GM13976 (cell line): Measurements from ENCODE around the gene PGP.

Source experiments
- DNase-seq: peaks from one replicate; pipeline ENCODE4 v3.0.0; 2012; ENCODE audit warnings: low spot score
- CTCF ChIP-seq: IDR thresholded peaks from 2 replicates; pipeline ENCODE4 v1.5.1; 2012; ENCODE audit warnings: borderline replicate concordance, mild to moderate bottlenecking; ENCODE audit not compliant: insufficient read depth; ENCODE audit errors: extremely low read depth, missing control alignments, control extremely low read depth
- in situ Hi-C: fragments of 300-500 bp; cut with MboI; formaldehyde crosslinking; loops from one replicate; pipeline ENCODE4 v1.12.0; 2022; ENCODE audit warnings: low sequenced_read_pairs, mixed read lengths, inconsistent platforms; ENCODE audit not compliant: unreplicated experiment

The PGP gene

GRCh38 chr16:2236337-2237101 is 21.9 kb upstream of the PGP start, which contains the start of gene DNASE1L2:
Gene DNASE1L2, plus strand, starts transcription at chr16:2236444. Its CDS starts 373 bp downstream, at chr16:2236817.
- in situ Hi-C loops: no loop called here
- no peak for DNase-seq
- no peak for TF ChIP-seq CTCF

GRCh38 chr16:2235695-2236336 is 21.2 kb upstream of the PGP start:
- no peak for TF ChIP-seq CTCF
- no peak for DNase-seq
- in situ Hi-C loops: no loop called here

- DNase-seq: no peak
- no peak for TF ChIP-seq CTCF
- in situ Hi-C loops: no loop called here
Observed at GRCh38 chr16:2235234-2235651, 20.6 kb upstream of the PGP start.

- in situ Hi-C loops: no loop called here
- TF ChIP-seq CTCF: no peak
- DNase-seq: no peak
Observed at GRCh38 chr16:2234813-2235170, 20.2 kb upstream of the PGP start.

- in situ Hi-C loops: no loop called here
- TF ChIP-seq CTCF: no peak
- no peak for DNase-seq
Observed at GRCh38 chr16:2233872-2234812, 19.5 kb upstream of the PGP start.

GRCh38 chr16:2233046-2233775 is 18.6 kb upstream of the PGP start:
- no peak for TF ChIP-seq CTCF
- no peak for DNase-seq
- in situ Hi-C loops: no loop called here
